Measurements from ENCODE around the gene BRD1. TPM values are rescaled to one million over a fixed set of nuclear protein-coding genes. Genes with fewer than 3 reads are reported as not detected.

The BRD1 gene
- total RNA-seq, 4 donors from 2014 or later, result 43.4 to 70.5 (median 50.3) TPM

DNA sequence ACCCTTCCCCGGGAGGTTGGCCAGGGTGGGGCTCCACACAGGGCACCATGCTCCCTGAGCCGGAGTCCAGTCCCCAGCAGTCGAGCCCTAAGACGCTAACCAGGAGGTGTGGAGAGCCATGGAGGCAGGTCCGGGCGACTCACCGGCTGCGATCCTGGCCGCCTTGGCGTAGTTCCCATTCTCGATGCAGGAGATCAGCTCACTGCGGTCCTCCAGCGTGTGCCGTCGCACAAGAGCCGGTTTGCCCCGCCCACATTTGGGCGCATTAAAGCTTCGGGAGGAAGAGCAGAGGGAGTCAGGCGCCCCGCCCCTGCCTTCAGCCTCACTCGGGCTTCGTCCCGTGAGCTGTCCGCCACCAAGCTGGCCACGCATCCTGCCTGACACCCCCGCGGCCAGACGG is 50.8 kb downstream of the BRD1 start:
- DNase-seq, result no peak
- intact Hi-C loops (cut with DNase I; ENCODE audit: low total_unique reads), result loop anchor here (10.0 kb wide), 1 partner anchor 258 kb away; no protein-coding TSS in a partner anchor
- no peak overlapping the region for H3K4me3 ChIP-seq
- 92% methylated on average over 18 of the region's 29 CpGs; no CpG with 5 or more reads in 1 of the 2 donors for WGBS, 2 donors (ENCODE audit: low coverage in 1 of 2)
- H3K27ac ChIP-seq, result no peak overlapping the region
- TF ChIP-seq, protein P1, sequence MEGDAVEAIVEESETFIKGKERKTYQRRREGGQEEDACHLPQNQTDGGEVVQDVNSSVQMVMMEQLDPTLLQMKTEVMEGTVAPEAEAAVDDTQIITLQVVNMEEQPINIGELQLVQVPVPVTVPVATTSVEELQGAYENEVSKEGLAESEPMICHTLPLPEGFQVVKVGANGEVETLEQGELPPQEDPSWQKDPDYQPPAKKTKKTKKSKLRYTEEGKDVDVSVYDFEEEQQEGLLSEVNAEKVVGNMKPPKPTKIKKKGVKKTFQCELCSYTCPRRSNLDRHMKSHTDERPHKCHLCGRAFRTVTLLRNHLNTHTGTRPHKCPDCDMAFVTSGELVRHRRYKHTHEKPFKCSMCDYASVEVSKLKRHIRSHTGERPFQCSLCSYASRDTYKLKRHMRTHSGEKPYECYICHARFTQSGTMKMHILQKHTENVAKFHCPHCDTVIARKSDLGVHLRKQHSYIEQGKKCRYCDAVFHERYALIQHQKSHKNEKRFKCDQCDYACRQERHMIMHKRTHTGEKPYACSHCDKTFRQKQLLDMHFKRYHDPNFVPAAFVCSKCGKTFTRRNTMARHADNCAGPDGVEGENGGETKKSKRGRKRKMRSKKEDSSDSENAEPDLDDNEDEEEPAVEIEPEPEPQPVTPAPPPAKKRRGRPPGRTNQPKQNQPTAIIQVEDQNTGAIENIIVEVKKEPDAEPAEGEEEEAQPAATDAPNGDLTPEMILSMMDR (IDR thresholded peaks at IDR 0.05), result no peak
- no peak for TF ChIP-seq EP300 (IDR thresholded peaks at IDR 0.05; ENCODE audit: low read depth)
- TF ChIP-seq POLR2AphosphoS5 (IDR thresholded peaks at IDR 0.05), result no peak
- TF ChIP-seq POLR2A (IDR thresholded peaks at IDR 0.05), result no peak
- H3K4me1 ChIP-seq, result peaks cover 0 to 8% (median 2%) of the 10 kb centered on the region in 4 donors
- no peaks in the 10 kb centered on the region for H3K9me3 ChIP-seq
- in situ Hi-C loops (cut with MboI; ENCODE audit: low pct_ligation_motif_present in 1 of 4, low pct_unique_long_range_greater_than_20kb in 1 of 4, low sequenced_read_pairs in 3 of 4), result loop anchor here in 1 of 4 donors (10.0 kb wide), 1 partner anchor 138 kb away; the partner anchor contains the start of genes ALG12 and CRELD2
- no peaks in the 10 kb centered on the region for H3K27me3 ChIP-seq
- H3K36me3 ChIP-seq, result peaks cover 0 to 31% (median 15%) of the 10 kb centered on the region in 4 donors

DNA sequence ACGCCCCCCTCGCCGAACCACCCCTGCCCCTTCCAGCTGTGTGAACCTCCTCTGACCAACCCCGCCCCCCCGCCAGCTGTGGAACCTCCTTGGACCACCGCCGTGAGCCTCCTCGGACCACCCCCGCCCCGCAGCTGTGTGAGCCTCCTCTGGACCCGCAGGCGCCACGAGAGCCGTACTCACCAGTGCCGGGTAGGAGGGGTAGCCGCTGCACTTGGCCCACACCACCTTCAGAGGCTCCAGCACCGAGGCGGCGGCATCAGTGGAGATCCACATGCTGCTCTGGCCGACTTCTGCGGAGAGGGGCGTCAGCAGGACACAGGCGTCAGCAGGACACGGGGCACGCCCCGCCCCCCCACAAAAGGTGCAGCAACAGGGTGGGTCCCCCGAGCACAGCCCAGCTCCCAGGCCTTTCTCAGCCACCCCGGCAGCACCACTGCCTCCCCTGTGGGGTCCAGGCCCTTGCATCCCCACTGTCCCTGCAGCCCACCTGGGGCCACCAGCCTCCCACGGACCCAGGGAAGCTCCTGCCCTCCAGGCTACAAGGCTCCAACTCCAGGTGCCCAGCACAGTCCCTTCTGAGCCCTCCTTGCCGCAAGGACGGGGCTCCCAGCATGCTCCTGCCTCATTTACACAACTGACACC is 51.7 kb downstream of the BRD1 start:
- 91% methylated on average over 23 of the region's 31 CpGs; no CpG with 5 or more reads in 1 of the 2 donors for WGBS, 2 donors (ENCODE audit: low coverage in 1 of 2)
- no peak overlapping the region for H3K4me3 ChIP-seq
- TF ChIP-seq, protein P1 (IDR thresholded peaks at IDR 0.05), result no peak
- TF ChIP-seq POLR2A (IDR thresholded peaks at IDR 0.05) (no peak), POLR2AphosphoS5 (IDR thresholded peaks at IDR 0.05) (no peak)
- peaks cover 0 to 8% (median 2%) of the 10 kb centered on the region in 4 donors for H3K4me1 ChIP-seq
- DNase-seq, result no peak
- peaks cover 0 to 29% (median 15%) of the 10 kb centered on the region in 4 donors for H3K36me3 ChIP-seq
- no peaks in the 10 kb centered on the region for H3K9me3 ChIP-seq
- in situ Hi-C loops (cut with MboI; ENCODE audit: low pct_ligation_motif_present in 1 of 4, low pct_unique_long_range_greater_than_20kb in 1 of 4, low sequenced_read_pairs in 3 of 4) (loop anchor here in 1 of 4 donors (10.0 kb wide), 1 partner anchor 139 kb away; the partner anchor contains the start of genes ALG12 and CRELD2), intact Hi-C loops (cut with DNase I; ENCODE audit: low total_unique reads) (loop anchor here (10.0 kb wide), 1 partner anchor 259 kb away; no protein-coding TSS in a partner anchor)
- H3K27ac ChIP-seq, result no peak overlapping the region
- no peaks in the 10 kb centered on the region for H3K27me3 ChIP-seq

DNA sequence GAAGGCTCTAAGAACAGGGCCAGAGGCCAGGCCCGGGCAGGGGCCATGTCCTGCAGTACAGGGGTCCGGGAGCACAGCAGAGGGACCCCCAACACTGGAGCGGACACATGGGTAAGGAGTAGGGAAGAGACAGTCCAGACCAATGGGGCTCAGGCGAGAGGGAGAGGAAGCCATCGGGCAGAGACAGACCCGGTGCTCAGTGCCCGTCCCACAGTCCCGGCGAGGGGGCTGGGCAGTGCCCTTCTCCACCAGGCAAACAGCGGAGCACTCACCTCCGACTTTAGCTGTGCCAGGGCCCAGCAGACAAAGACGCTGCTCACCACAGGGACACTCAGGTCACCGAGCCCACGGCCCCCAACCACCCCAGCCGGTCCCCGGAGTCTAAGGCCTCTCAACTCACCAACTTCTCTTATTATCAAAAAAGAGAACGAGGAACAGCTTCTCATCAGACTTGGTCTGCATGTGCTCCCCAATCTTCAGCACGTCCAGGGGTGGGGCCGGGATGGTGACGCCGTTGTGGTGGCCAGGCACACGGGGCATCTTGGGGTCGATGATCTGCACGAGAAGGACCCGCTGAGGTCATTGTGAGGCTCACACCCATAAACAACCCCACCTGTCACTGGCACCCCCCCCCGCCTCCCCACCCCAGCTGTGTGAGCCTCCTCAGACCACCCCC is 52.3 kb downstream of the BRD1 start:
- no peak for TF ChIP-seq EP300 (IDR thresholded peaks at IDR 0.05; ENCODE audit: low read depth)
- TF ChIP-seq, protein P1 (IDR thresholded peaks at IDR 0.05), result no peak
- TF ChIP-seq POLR2AphosphoS5 (IDR thresholded peaks at IDR 0.05), result no peak
- TF ChIP-seq POLR2A (IDR thresholded peaks at IDR 0.05), result no peak
- Histone ChIP-seq H3K4me1 (peaks cover 0 to 1% (median 0%) of the 10 kb centered on the region in 4 donors), H3K9me3 (no peaks in the 10 kb centered on the region), H3K27ac (no peak overlapping the region), H3K36me3 (peaks cover 0 to 29% (median 15%) of the 10 kb centered on the region in 4 donors), H3K4me3 (no peak overlapping the region), H3K27me3 (no peaks in the 10 kb centered on the region)
- in situ Hi-C loops (cut with MboI; ENCODE audit: low pct_ligation_motif_present in 1 of 4, low pct_unique_long_range_greater_than_20kb in 1 of 4, low sequenced_read_pairs in 3 of 4), result loop anchor here in 1 of 4 donors (10.0 kb wide), 1 partner anchor 139 kb away; the partner anchor contains the start of genes ALG12 and CRELD2
- DNase-seq, result no peak
- intact Hi-C loops (cut with DNase I; ENCODE audit: low total_unique reads), result loop anchor here (10.0 kb wide), 1 partner anchor 259 kb away; no protein-coding TSS in a partner anchor
- 92 to 100% methylated on average over 3 to 26 of the region's 26 CpGs for WGBS, 2 donors (ENCODE audit: low coverage in 1 of 2)

Data from transverse colon (tissue), 4 donors.